NCI-H748 treated with DMSO at 0.1 percent for 48 hours (cell line): ENCODE results near the gene NRCAM.

Experiments used
- DNase-seq: peaks from one replicate; lab custom pipeline; 2025; lab: John Stamatoyannopoulos, UW

NRCAM gene

GRCh38 chr7:108202743-108203142 is 253.5 kb downstream of the NRCAM start:
- DNase-seq, result no peak

- DNase-seq, result peak; percentile 73
Measured at GRCh38 chr7:108201766-108202165, 254.5 kb downstream of the NRCAM start.

DNA sequence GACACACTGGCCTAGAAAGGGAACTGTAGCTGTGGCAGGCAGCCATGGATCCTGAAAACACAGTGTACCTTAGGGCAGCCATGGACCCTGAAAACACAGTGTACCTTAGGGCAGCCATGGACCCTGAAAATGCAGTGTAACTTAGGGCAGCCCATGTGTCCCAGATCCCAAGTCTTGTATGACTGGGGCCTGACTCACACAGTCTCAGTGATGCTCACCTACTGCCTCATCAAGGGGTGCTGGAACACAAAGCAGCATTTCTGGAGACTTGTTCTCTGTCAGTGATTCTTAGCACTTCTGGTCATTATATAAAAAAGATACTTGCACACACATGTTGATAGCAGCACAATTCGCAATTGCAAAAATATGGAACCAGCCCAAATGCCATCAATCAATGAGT is 255.9 kb downstream of the NRCAM start:
- no peak for DNase-seq

DNA sequence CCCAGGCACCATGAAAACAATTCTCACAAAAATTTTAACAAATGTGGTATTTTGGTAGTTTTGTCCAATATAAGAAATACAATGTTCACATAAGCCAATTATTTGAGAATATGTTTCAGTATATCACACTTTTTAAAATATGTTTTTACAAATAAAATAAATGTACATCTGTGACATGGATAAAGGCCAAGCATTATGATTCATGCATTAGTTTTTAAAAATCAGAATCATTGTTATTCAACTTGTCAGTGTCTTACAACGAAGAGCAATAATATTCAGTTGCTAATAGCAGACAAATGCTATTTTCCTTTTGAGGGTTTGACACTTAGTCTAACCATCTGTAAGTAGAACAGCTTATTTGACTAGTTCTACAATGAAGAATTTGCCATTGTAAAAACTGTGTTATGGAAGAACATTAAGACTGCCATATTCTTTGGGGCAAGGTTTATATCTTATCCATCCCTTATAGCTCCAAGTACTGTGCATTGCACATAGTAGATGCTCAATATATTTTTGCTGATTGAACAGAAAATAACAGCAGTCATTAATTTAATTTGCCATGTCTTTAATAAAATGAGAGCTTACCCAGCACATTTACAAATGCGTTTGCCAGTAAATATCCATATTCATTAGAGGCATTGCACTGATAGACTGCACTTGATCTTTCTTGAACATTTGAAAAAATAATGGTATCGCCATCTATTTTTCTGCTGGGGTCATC is 258.7 kb downstream of the NRCAM start:
- no peak for DNase-seq

GRCh38 chr7:108196004-108196403 is 260.2 kb downstream of the NRCAM start:
- no peak for DNase-seq

- peak; percentile 50 for DNase-seq
Measured at GRCh38 chr7:108193594-108194498, 262.4 kb downstream of the NRCAM start.

DNA sequence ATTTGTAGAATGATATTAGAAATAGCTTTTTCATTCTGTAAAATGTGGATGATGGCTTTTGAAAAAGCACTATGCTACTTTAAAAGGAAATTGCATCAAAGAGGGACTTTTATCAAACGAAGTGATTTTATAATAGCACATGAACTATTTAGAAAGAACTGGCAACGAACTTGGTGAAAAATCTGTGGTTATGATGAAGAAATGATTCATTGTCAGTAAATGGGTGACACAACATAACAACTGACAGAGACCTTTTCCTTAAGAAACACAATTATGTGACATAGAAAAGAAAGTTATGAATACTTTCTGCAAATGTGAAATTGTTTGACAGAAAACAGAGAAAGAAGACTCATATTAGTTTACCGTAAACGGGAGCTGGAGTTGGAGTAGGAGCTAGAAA is 265.3 kb downstream of the NRCAM start:
- DNase-seq, result no peak

DNA sequence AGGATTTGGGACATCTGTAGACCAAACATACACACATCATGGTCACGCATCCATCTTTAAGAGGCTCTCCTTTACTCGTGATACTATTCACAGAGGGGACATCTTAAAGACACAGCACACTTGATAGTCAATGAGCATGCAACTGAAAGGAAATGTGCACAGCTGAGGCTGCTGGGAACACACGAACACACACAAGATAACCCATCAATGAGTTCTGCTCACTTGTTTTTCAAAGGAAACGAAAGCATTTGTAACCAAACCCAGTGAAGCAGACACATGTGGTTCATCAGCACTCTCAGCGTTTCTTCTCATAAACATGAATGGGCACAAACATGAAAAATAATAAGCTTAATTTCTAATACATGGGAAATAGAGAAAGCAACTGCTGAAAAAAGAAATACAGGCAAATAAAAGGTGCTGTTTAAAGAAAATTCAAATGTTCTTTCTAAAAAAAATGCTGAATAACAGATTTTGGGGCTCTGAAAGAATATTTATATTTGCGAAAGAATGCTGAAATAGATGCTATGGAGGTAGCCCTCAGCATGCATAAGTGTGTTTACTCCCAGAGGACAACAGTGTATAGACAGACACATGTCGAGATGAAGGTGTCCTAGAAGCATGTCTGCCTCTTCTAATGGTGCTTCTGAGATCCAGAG is 266.4 kb downstream of the NRCAM start:
- no peak for DNase-seq

DNA sequence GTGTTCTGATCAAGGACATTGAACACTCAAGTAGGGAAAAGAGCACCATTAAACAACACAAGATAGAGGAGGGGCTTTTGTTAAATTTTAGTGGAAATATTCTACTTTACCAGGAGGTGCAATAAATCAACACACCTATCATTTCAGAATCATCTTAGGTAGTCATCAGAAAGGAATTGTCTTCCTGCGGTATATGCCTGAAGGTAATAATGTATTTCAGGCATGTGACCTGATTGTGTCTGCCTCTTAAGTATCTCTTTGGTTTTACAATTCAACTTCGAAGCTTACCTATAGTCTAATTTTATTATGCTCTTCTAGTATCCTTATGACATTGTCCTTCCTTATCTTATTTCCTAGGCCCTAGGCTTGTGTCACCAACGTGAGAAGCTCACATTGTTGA is 267.5 kb downstream of the NRCAM start:
- no peak for DNase-seq

DNA sequence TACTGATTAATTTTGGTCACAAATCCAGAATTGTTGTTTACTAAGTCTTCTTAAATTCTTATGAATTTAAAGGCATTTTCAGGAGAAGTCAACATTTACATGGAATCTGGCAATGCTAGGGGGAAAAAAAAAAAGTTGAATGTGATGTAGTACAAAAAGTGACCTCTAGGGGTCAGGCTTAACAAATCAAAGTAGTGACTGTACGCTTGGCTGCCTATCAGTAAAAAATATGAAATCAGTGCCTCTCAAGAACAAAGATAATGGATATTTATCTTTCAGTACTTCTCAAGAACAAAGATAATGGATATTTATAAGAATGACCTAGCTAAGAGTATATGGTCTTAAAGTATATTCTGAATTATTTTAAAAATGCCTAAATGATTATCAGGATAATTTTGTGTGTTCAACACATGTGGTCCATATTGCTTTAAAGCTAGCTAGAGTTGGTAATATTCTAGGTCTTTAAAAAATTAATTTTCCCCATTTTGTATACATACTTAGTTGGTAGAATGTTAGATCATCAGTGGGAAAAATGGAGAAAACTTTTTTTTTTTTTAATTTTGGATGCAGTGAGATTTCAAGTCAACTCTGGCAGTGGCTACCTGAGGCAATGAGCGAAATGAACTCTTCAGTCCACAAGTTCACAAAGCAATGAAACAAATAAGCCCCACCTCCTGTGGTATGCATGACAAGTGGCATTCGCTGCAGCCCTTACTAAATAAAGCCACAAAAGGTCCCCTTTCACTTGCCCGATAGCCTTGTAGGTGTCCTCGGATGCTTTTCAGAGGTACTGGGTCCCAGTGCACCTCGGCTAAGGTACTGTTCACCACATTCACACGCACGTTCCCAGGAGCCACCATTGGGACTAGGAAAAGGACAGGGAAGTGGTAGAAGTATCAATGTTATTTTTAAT is 274.9 kb downstream of the NRCAM start:
- DNase-seq, result peak; percentile 50

DNA sequence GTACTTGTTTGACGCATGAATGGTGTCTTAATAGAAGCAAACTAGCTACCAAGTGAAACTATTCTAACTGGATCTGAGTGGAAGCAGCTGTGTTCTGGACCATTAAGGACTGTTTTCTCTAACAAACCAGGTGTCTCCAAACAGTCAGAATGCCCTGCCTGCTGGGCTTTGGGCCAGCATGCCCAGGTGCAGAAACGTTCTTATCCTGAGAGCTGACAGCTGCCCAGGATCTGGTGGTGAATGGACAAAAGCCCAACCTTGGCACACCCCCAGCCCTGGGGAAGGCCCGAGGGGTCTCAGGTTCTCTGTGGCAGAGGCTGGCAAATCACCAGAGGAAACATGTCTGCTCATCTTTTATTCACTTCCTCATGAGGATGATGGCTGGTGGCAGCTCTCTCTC is 277.8 kb downstream of the NRCAM start:
- peak; percentile 27 for DNase-seq

DNA sequence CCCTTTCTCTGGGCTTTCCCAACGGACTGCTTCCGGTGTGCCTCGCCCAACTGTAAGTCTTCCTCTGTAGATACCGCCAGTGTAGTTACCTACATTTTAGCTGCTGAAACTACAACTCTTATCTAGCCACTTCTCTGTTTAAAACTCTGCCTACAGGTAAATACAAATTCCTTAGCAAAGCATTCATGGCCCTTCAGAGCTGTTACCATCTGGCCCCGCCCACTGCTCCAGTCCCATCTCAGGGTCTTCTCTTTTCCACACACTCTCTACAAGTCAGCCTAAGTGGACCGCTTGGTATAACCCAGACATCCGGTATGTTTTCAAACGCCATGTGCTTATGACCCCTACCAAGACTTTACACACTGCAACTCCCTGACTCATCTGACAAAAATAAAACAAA is 285.1 kb downstream of the NRCAM start:
- no peak for DNase-seq

GRCh38 chr7:108170251-108170650 is 286.0 kb downstream of the NRCAM start:
- DNase-seq, result no peak

DNA sequence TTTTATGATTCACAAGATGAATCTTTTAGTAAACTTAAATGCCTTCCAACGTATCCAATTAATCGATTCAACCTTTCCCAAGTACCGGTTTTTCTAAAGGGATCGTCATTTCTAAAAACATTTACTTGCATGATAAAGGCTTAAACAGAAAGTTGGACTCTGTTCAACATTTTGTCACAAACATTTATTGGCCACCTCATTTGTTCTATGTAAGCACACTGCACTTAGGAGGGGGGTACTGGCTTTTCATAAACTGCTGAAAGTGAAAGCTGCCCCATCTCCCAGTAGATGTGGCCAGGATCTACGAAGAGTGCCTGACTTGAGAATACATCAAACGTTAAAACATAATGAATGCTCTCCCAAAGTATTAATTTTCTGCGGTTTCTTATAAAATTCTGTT is 288.8 kb downstream of the NRCAM start:
- no peak for DNase-seq

DNA sequence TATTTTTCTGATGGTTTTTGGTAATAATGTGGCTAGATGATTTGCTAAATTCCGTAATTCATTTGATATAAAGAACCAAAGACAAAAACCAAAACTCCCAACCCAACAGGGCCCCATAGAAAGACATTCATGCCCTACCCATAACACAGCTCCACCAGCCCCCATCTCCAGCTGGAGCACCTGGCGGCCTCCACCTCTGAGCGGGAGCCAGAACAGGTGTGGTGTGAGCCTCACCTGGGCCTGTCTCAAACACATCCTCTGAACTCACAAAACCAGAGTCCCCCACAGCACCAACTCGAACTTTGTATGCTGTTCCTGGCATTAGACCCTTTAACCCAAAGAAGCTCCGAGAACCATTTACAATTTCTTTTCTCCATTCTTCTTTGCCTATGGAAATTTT is 289.5 kb downstream of the NRCAM start:
- no peak for DNase-seq

DNA sequence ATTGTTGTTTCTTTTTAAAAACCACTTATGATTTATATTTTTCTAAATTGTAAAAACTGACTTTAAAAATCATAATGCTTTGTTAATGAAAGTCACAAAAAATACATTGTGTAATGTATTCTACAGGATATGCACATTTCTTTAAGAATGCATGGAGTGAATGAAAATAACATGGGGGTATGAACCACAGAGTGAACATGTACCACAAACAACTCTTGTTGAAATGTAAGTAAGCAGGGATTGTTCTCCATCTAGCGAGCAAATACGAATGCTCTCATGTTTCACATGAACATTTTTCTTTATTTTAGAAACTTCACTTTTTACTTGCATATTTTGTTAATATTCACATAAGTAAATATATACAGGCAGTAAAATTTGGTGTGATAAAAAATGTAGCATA is 290.5 kb downstream of the NRCAM start:
- DNase-seq, result no peak

DNA sequence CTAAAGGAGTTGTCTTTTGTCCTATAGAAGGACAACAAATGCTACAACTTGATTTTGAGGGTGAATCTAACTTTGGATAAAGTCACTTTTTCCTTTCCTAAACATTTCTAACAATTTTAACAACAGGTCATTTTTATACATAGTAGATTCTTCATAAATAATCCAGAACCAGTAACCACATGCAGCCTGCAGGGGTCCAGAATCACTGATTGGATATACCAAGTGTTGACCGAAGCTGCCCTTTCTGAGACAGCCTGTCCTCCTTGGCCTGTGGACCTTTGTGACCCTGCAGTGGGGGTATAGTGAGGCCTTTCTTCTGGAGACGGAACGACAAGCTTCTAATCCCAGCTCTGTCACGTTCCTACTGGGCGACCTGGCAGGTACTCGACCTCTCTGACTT is 291.3 kb downstream of the NRCAM start:
- DNase-seq, result no peak

- DNase-seq, result no peak
Measured at GRCh38 chr7:108164342-108164741, 291.9 kb downstream of the NRCAM start.

- no peak for DNase-seq
Measured at GRCh38 chr7:108158776-108159175, 297.5 kb downstream of the NRCAM start.

DNA sequence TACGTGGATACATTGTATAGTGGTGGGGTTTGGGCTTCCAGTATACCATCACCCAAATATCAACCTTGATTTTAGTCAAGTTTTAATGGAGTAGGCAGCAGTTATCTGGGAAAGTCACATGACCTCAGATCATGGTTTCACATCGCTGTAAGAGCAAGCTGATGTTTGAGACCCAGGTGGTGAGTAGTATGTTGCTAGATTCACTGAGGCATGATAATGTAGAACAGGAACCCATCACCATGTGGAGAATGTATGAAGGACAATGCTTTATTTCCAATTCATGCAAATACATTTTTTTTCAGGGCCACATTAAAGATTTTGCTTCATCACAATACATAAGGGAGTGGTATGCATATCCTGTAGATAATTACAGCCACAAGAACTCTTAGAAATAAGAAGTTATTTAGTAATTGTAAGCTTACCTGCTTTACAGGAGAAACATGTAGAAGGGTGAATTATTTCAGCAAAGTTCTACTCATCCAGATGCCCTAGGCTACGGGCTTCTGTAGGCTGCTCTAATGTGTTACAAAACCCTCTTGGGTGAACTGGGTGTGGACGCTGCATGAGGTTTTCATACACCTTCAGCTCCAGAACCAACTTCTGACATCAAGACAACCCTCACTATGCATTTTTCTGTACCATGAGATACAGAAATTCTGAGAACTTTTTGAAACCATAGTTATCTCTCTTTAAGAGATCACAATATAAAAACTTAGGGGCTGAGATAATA is 298.5 kb downstream of the NRCAM start:
- no peak for DNase-seq
